ENCODE measurements around the gene PHKB.
"Not testable (repeated sequence)": the region's sequence is repeated elsewhere in the genome, so short reads cannot be mapped to it uniquely, and the experiment has no call there.

The PHKB gene

DNA sequence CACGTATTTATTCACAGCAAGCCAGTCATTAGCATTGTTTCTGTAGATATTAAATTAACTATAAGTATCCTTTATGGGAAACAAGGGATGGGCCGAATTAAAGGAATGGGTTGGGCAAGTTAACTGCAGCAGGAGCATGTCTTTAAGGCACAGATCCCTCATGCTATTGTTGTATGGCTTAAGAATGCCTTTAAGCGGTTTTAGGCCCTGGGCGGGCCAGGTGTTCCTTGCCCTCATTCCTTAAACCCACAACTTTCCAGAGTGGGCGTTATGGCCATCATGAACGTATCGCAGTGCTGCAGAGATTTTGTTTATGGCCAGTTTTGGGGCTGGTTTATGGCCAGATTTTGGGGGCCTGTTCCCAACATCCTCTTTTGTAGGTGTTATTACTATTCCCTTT, 9.1 kb downstream of the PHKB start:
- DNase-seq (ENCODE audit: low spot score), result no peak
- in situ Hi-C loops (cut with MboI; ENCODE audit: low pct_unique_long_range_greater_than_20kb, low sequenced_read_pairs, unreplicated experiment), result no loop called here
- TF ChIP-seq, protein P1, sequence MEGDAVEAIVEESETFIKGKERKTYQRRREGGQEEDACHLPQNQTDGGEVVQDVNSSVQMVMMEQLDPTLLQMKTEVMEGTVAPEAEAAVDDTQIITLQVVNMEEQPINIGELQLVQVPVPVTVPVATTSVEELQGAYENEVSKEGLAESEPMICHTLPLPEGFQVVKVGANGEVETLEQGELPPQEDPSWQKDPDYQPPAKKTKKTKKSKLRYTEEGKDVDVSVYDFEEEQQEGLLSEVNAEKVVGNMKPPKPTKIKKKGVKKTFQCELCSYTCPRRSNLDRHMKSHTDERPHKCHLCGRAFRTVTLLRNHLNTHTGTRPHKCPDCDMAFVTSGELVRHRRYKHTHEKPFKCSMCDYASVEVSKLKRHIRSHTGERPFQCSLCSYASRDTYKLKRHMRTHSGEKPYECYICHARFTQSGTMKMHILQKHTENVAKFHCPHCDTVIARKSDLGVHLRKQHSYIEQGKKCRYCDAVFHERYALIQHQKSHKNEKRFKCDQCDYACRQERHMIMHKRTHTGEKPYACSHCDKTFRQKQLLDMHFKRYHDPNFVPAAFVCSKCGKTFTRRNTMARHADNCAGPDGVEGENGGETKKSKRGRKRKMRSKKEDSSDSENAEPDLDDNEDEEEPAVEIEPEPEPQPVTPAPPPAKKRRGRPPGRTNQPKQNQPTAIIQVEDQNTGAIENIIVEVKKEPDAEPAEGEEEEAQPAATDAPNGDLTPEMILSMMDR (IDR thresholded peaks at IDR 0.05; ENCODE audit: extremely low read depth, insufficient read depth, missing control alignments), result no peak

- in situ Hi-C loops (cut with MboI; ENCODE audit: low pct_unique_long_range_greater_than_20kb, low sequenced_read_pairs, unreplicated experiment), result no loop called here
- TF ChIP-seq, protein P1 (IDR thresholded peaks at IDR 0.05; ENCODE audit: extremely low read depth, insufficient read depth, missing control alignments), result no peak
- DNase-seq (ENCODE audit: low spot score), result no peak
Observed at GRCh38 chr16:47470810-47471209, 9.7 kb downstream of the PHKB start.

GRCh38 chr16:47473004-47473403, 11.9 kb downstream of the PHKB start:
- in situ Hi-C loops (cut with MboI; ENCODE audit: low pct_unique_long_range_greater_than_20kb, low sequenced_read_pairs, unreplicated experiment); DNase-seq (ENCODE audit: low spot score): not testable (repeated sequence)

GRCh38 chr16:47473792-47474191, 12.7 kb downstream of the PHKB start:
- no peak for DNase-seq (ENCODE audit: low spot score)
- TF ChIP-seq, protein P1 (IDR thresholded peaks at IDR 0.05; ENCODE audit: extremely low read depth, insufficient read depth, missing control alignments), result no peak
- in situ Hi-C loops (cut with MboI; ENCODE audit: low pct_unique_long_range_greater_than_20kb, low sequenced_read_pairs, unreplicated experiment), result no loop called here

- in situ Hi-C loops (cut with MboI; ENCODE audit: low pct_unique_long_range_greater_than_20kb, low sequenced_read_pairs, unreplicated experiment), result no loop called here
- TF ChIP-seq, protein P1 (IDR thresholded peaks at IDR 0.05; ENCODE audit: extremely low read depth, insufficient read depth, missing control alignments), result no peak
- DNase-seq (ENCODE audit: low spot score), result no peak
Observed at GRCh38 chr16:47475786-47476185, 14.7 kb downstream of the PHKB start.

DNA sequence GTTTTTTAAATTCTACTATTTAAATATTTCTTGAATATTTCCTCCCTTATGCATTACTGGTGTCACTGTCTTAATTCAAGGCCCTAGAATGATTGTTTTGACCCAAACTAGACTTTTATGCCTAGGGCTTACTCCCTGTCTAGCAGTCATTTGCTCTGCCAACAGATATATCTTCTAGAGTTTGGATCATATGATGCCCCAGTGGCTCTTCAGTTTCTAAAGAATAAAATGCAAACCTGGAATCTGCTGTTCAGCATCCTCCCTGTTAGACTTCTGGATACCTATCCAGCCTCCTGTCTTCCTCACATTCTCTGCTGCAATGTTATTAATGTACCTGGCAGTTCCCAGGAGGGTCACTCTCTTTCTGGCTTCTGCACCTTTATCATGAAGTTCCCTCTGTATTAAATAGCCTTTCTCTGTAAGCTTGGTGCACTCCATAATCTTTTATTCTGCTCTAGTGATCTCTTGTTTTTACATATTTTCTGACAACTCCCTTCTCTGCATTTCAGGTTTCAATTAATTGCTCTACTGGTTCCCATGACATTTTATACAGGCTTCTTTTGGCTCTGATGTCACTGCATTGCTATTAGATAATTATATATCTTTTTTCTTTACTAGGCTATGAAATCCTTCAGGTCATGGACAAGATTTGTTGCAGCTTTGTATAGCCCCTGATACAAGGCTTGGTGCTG, 15.7 kb downstream of the PHKB start:
- no peak for DNase-seq (ENCODE audit: low spot score)
- TF ChIP-seq, protein P1 (IDR thresholded peaks at IDR 0.05; ENCODE audit: extremely low read depth, insufficient read depth, missing control alignments), result no peak
- in situ Hi-C loops (cut with MboI; ENCODE audit: low pct_unique_long_range_greater_than_20kb, low sequenced_read_pairs, unreplicated experiment), result no loop called here

DNA sequence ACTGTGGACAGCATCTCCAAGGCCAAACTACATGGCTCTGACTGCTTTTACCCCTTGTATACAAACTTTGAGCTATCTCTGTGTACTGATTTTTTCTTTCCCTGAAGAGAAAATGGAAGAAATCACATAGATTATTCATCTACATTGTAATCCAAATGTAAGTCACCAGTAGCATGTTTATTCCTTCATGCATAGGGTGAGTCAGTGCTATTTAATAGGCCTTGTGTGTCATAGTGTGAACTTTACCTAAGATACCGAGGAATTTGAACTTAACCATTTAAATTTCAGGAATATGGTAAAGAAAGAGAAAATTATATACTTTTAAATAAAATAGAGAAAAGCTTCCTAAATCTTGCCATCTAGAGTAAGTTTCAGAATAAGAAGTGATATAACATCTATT, 16.5 kb downstream of the PHKB start:
- TF ChIP-seq, protein P1 (IDR thresholded peaks at IDR 0.05; ENCODE audit: extremely low read depth, insufficient read depth, missing control alignments), result no peak
- no peak for DNase-seq (ENCODE audit: low spot score)
- in situ Hi-C loops (cut with MboI; ENCODE audit: low pct_unique_long_range_greater_than_20kb, low sequenced_read_pairs, unreplicated experiment), result no loop called here

All from GM13977 (cell line).